Psoas muscle (tissue), 8 donors: ENCODE results near the gene PIGM. TPM values are rescaled to one million over a fixed set of nuclear protein-coding genes. Genes with fewer than 3 reads are reported as not detected.

Experiments
- ATAC-seq, 4 donors: fragments of 200-7000 bp; cut with Tn5 transposase; one replicate each; pipeline ENCODE4 v1.9.1; 2020; ENCODE audit warnings: moderate library complexity in 3 of 4, mild to moderate bottlenecking in 2 of 4
- DNase-seq, 2 donors: peaks; one replicate each; pipeline ENCODE4 v3.0.0-alpha.2; 2020
- H3K27ac ChIP-seq: fragments of 200-600 bp; one replicate; pipeline ENCODE4 v1.8.0; 2022
- H3K27me3 ChIP-seq, 3 donors: fragments of 200-600 bp in 1 of 3; one replicate each; pipeline versions ENCODE4 v1.6.1 to v1.8.0; 2013 to 2022; ENCODE audit warnings: low read length in 2 of 3, mild to moderate bottlenecking in 2 of 3, moderate library complexity in 1 of 3; ENCODE audit not compliant: insufficient read depth in 3 of 3
- H3K36me3 ChIP-seq, 2 donors: fragments of 200-600 bp in 1 of 2; one replicate each; pipeline versions ENCODE4 v1.6.1 to v1.8.0; 2013 to 2022; ENCODE audit warnings: low read depth in 1 of 2, mild to moderate bottlenecking in 1 of 2, moderate library complexity in 1 of 2; ENCODE audit not compliant: insufficient read depth in 1 of 2
- H3K4me1 ChIP-seq: fragments of 200-600 bp; one replicate; pipeline ENCODE4 v1.8.0; 2022
- H3K4me3 ChIP-seq: fragments of 200-600 bp; one replicate; pipeline ENCODE4 v1.8.0; 2022; ENCODE audit warnings: mild to moderate bottlenecking
- H3K9me3 ChIP-seq: fragments of 200-600 bp; one replicate; pipeline ENCODE4 v1.8.0; 2022
- WGBS, 3 donors: extraction: QIAGEN DNeasy Blood & Tissue Kit; methylation state at CpG; one replicate each; pipeline versions ENCODE4 v1.1.6 to v1.1.7; 2013; 5-methylcytosine and 5-hydroxymethylcytosine counted together
- intact Hi-C, 2 donors: fragments of 100-400 bp; cut with DNase I; formaldehyde crosslinking; loops; one replicate each; pipeline versions ENCODE4 v1.11.0 to v1.14.2; 2022
- polyA plus RNA-seq, 3 donors: library from polyadenylated mRNA; stranded (reverse); fragments of 200-250 nt; gene quantifications; one replicate each; pipeline ENCODE4 v1.2.3, GENCODE V29; 2013
- total RNA-seq, 4 donors: library from RNA; stranded (reverse); fragmentation: NEBNext Ultra II Directional in 2 of 4; extraction: Animal tissue kit (Norgen Biotek cat#: 25700) in 2 of 4; gene quantifications; one replicate each; pipeline versions ENCODE4 v1.2.1 to v1.2.4, GENCODE V29; 2021 to 2023
- TF ChIP-seq, protein P1 (sequence below): fragments of 200-600 bp; IDR thresholded peaks from one replicate; pipeline ENCODE4 v1.8.0; 2022; ENCODE audit warnings: antibody characterized with exemption
- donor health status: healthy with polysubstance abuse.
- donor health status: DM: no; HTN: no; CAD: no; lungs with moderate emphysema.
- donor health status: Bipolar disorder and iron deficiency.
- donor health status: healthy.
- donor health status: DM: yes; HTN: yes; CAD: no.
- donor health status: DM: no; HTN: no; CAD: no.
- donor health status: DM: no; HTN: no; CAD: no.
- donor health status: DM: yes; HTN: yes; CAD: no.

The PIGM gene
- total and polyA plus RNA-seq, 7 donors = 0.66 to 1.5 (median 1.4) TPM

DNA sequence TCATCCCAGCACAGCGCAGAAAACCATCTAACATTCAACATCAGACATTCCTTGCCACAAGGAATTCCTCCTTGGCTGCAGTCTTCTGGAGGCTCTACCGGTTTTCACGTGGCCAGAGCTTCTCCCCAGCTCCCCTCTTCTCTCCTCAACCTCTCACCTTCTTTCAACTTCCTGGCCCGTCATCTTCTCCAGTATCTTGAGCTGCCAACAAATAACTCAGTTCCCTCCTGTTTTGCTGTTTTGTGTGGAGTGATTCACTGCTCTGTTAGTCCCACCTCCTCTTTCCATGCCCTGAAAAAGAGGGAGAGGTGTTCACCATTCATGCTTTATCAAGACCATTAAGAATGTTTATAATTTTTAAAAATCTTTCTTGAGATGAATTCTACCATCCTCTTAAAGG lies 32.6 kb downstream of the PIGM start:
- Histone ChIP-seq H3K4me1 (no peaks in the 10 kb centered on the region), H3K36me3 (no peaks in the 10 kb centered on the region), H3K4me3 (no peak overlapping the region), H3K9me3 (no peaks in the 10 kb centered on the region), H3K27ac (no peak overlapping the region), H3K27me3 (peaks cover 0 to 2% (median 0%) of the 10 kb centered on the region in 3 donors)
- 35 to 63% (median 53%) methylated on average over 4 of the region's 4 CpGs for WGBS, 3 donors
- ATAC-seq (no peak), DNase-seq (no peak)
- intact Hi-C loops = no loop called here
- TF ChIP-seq, protein P1, sequence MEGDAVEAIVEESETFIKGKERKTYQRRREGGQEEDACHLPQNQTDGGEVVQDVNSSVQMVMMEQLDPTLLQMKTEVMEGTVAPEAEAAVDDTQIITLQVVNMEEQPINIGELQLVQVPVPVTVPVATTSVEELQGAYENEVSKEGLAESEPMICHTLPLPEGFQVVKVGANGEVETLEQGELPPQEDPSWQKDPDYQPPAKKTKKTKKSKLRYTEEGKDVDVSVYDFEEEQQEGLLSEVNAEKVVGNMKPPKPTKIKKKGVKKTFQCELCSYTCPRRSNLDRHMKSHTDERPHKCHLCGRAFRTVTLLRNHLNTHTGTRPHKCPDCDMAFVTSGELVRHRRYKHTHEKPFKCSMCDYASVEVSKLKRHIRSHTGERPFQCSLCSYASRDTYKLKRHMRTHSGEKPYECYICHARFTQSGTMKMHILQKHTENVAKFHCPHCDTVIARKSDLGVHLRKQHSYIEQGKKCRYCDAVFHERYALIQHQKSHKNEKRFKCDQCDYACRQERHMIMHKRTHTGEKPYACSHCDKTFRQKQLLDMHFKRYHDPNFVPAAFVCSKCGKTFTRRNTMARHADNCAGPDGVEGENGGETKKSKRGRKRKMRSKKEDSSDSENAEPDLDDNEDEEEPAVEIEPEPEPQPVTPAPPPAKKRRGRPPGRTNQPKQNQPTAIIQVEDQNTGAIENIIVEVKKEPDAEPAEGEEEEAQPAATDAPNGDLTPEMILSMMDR = no peak

DNA sequence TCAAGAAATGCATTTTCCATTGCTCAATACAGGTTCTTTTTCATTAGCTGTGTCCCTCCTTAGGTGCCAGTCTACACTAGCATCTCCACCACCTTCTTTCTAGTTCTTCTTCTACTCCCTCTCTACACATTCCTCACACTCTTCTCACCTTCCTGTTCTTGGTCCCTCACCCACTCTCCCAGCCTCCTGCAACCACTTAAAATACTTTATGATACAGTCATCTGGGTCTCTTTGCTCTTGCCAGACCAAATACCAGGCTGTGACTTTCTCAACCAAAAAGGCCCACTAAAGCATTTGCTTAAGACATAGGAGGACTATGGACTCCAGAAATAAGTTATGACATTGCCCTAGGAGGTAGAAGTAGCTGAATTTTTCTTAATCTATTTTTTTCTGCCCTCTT lies 35.1 kb downstream of the PIGM start:
- intact Hi-C loops = no loop called here
- Histone ChIP-seq H3K4me3 (no peak overlapping the region), H3K27ac (no peak overlapping the region), H3K4me1 (no peaks in the 10 kb centered on the region), H3K9me3 (no peaks in the 10 kb centered on the region), H3K27me3 (peaks cover 0 to 2% (median 0%) of the 10 kb centered on the region in 3 donors), H3K36me3 (no peaks in the 10 kb centered on the region)
- TF ChIP-seq, protein P1 = no peak
- DNase-seq = no peak
- ATAC-seq = no peak

DNA sequence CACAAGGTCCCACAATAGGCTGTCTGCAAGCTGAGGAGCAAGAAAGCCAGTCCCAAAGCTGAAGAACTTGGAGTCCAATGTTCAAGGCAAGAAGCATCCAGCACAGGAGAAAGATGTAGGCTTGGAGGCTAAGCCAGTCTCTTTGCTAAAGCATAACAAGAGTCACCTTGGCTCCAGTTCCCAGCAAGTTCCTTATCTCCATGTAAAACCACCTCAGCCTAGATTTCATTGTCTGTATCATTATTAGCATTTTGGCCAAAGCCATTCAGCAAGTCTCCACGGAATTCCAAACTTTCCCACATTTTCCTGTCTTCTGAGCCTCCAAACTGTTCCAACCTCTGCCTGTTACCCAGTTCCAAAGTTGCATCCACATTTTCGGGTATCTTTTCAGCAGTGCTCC lies 36.9 kb downstream of the PIGM start:
- 78 to 81% (median 81%) methylated on average over 2 of the region's 2 CpGs for WGBS, 3 donors

DNA sequence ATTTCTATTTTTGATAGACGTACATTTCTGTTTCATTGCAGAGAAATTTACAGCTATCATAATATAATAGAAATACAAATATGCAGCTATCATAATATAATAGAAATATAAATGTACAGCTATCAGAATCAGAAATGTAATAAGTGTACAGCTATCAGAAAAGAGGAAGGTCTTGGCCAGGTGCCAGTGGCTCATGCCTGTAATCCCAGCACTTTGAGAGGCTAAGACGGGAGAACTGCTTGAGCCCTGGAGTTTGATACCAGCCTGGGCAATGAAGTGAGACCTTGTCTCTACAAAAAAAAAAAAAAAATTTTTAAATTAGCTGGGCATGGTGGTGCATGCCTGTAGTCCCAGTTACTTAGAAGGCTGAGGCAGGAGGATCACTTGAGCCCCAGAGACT lies 37.9 kb downstream of the PIGM start:
- ATAC-seq = no peak
- Histone ChIP-seq H3K4me3 (no peak overlapping the region), H3K9me3 (no peaks in the 10 kb centered on the region), H3K27me3 (peaks cover 0 to 10% (median 0%) of the 10 kb centered on the region in 3 donors), H3K4me1 (no peaks in the 10 kb centered on the region), H3K27ac (no peak overlapping the region), H3K36me3 (no peaks in the 10 kb centered on the region)
- WGBS, 3 donors = 62 to 76% (median 74%) methylated on average over 2 of the region's 2 CpGs
- no peak for DNase-seq
- TF ChIP-seq, protein P1 = no peak
- intact Hi-C loops = no loop called here

More for the DNA sequence above, 36.9 kb downstream of the PIGM start:
- ATAC-seq = no peak
- no peaks in the 10 kb centered on the region for H3K4me1 ChIP-seq
- TF ChIP-seq, protein P1 = no peak
- no peaks in the 10 kb centered on the region for H3K9me3 ChIP-seq
- no peak for DNase-seq
- intact Hi-C loops = no loop called here
- H3K4me3 ChIP-seq = no peak overlapping the region
- peaks cover 0 to 9% (median 0%) of the 10 kb centered on the region in 3 donors for H3K27me3 ChIP-seq
- no peak overlapping the region for H3K27ac ChIP-seq
- H3K36me3 ChIP-seq = no peaks in the 10 kb centered on the region

DNA sequence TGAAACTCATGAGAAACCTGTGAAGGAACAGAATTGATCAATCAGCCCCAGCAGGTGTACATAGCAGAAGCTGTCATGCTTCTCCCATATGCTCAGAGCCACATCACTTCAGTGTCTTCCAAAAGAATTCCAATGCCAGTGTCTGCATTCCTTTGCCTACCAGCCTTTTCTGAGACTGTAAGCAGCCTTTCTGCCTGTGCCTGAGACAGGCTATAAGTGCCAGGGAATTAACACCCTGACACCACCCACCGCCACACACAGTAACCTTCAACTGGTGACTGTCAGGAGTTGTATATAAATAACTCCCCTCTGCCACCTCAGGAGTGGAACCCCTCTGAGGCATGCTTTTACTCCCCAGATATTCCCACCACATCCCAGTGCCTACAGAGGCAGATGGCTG lies 39.6 kb downstream of the PIGM start:
- TF ChIP-seq, protein P1 = no peak
- intact Hi-C loops = no loop called here
- DNase-seq = no peak
- ATAC-seq = no peak
- Histone ChIP-seq H3K36me3 (no peaks in the 10 kb centered on the region), H3K27me3 (peaks cover 0 to 7% (median 0%) of the 10 kb centered on the region in 3 donors), H3K4me1 (no peaks in the 10 kb centered on the region), H3K27ac (no peak overlapping the region), H3K4me3 (no peak overlapping the region), H3K9me3 (no peaks in the 10 kb centered on the region)
- WGBS, 3 donors = 30 to 62% (median 31%) methylated on average over 1 of the region's 1 CpG
